ENCODE data around the gene CABP1.

Gene CABP1

DNA sequence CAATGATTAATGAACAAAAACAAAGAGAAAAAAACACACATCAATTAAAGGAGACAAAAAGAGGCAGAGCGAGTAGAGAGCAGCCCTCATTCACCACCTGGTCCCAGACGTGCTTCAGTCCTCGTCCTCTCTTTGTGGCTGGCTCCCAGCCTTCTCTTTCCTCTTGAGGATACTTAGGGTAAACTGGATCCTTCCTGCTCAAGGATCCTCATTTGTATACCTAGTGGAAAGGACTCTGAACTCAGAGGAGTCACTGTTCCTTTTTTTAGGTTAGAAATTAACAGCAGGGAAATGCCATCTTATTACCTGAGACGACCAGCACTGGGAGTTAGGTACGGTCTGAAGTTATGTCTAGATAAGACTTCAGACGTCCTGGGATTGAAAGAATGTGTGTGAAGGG is 56.2 kb downstream of the CABP1 start:
- DNase-seq, result no peak

DNA sequence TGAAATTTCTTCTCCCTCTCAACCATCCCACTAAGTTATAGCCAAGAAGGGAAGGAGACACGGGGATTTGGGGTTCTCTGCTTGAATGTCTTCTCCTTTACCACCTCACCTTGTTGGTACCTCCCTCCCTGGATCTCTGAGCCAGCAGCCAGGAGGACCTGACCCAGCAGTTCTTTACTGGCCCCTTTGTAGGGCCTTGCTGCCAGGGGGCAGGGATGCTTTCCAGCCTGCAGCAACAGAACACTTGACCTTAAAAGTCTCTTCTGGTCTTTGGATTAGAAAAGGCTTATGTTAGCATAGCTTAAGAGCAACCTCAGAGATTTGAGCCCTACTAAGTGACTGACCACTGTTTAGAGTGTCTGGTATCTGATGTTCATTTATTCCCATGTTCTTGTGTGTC is 56.9 kb downstream of the CABP1 start:
- DNase-seq, result no peak

DNA sequence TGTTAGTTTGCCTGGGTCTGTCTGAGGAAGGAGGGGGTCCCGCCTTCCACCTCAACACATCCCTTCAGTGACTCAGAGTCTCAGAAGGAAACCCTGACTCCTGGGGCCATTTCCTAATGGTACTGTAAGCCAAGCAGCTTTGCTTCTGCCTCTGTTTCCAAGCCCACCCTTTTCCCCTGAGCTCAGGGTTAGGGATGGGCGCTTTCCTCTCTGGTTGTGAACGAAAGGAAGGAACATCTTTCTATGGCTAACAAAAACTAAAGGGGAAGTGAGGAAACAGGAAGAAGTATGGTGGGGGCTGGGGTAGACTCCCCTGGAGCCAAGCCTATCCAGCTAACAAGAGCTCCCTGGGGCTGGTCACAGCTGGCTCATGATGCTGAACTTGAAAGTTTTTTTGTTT is 58.2 kb downstream of the CABP1 start:
- DNase-seq, result no peak

DNA sequence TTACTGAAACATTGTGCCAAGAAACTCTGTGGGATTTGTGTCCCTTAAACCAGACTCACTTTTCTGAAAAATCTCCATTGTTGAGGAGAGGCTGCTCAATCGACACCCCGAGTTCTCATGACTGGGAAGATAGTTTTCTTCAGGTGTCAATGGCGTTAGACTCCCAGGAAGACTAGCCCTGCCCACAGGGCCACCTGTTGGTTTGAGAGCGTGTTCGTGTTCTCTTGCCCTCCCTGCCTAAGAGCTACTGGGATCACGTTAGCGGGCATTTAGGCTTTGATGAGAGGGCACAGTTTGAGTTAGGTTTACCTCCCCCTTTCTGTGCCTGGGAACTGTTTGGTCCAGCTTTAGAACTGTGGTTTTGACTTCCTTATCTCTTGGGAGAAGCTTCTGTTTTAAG is 59.1 kb downstream of the CABP1 start:
- no peak for DNase-seq

DNA sequence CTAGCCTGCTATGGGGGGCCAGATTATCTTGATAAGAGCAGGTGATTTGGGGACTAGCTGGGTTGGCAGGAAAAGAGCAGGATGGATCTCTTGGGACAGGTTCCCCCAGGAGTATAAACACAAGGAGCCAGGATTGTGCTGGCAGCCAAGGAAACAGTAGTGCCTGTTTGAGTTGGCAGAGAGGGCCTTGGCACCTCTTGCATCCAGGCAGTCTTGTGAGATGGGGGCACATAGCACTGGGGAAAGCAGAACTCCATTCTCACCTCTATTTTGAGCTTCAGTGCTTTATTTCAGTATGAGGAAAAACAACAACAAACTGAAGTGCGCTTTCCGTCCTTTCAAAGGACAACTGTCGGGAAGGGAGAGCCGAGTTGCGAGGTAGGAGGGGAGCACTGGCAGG is 60.5 kb downstream of the CABP1 start:
- DNase-seq, result no peak

DNA sequence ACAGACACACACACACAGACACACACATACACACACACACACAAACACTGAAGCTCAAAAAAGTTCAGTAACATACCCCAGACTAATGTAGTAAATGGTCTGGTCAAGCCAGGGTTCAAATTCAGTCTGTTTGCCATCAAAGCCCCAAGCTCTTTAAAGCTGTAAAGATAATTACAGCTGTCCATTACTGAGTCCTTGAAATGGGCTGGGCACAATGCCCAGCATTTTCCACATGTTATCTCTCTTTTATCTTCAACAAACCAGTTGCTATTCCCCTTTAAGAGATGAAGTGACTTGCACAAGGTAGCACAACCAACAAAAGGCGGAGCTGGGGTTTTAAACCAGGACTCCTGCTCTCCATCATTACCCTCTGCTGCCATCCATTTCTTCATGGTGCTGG is 62.2 kb downstream of the CABP1 start:
- no peak for DNase-seq

DNA sequence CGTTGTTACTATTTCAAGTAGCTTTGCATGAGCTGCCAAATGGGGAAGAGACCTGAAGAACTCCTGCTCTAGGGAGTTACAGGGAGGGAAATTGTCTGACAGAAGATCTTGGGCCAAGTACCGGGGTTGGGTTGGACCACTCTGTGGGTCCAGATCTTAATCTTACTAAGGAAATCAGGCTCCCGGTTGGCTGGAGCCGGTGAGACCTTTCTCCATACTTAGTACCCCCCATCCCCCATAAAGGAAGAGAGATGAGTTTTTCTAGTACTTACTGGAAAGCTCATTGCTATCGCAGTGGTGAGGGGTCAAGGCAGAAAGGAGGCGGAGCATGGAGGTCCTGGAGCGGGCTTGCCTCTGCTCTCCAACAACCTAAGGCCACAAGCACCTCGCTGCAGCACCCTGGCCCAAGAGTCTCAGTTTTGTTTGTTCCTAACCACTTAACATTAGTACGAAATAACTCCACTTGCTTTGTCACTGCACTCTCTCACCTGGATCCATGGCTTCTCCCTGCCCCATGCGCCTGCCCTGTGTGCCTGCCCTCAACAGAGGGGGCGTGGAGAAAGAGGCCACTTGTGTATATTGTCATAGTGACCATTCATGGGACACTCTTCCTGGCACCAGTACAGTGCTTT is 63.0 kb downstream of the CABP1 start:
- DNase-seq, result no peak

DNA sequence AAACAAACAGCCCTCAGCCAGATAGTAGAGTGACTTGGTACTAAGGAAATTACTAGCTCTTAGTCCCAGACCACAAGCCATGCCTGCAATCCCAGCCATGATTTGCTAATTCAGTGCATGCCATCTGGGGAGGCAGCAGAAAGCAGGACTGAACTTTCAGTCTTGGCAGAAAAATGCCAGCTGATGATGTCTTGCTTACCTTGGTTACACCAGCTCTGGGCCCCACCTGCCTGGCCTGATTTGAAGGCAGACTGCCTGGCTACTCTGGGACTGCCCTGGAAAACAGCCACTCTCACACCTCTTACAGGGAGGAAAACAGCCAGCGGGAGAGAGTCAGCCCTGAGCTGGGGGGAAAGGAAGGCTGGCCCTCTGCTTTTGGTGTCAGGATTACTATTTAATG is 65.2 kb downstream of the CABP1 start:
- no peak for DNase-seq

DNA sequence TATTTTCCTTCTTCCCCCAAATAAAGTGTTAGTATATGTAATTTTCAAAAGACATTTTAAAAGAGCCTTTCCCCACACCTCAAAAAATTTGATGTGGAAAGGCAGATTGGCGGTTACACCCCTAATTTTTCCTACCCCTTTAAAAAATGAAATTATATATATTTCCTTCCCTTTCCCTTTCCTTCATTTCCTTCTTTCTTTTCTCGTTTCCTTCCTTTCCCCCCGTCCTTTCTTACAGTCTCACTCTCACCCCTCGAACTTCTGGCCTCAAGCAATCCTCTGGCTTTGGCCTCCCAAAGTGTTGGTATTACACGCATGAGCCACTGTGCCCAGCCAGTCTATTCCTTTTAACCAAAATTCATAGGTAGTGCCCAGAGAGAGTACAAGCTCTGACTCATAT is 65.6 kb downstream of the CABP1 start:
- no peak for DNase-seq

DNA sequence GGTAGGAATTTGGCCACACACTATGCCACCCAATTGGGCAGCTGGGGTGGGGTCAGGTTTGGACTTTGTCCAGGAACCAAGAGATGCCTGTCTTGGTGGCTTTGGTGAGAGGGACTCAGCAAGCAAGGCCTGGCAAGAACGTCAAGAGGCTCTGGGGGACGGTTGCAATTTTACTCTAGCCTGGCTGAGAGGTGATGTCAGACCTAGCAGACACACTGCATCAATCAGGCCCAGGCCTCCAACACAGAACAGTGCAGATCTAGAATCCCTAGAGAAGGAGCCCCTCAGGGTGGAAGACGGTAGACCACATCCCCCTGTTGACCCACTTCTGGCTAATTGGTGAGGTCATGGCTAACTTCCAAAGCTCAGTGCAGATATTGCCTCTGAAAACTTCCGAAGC is 68.2 kb downstream of the CABP1 start:
- no peak for DNase-seq

DNA sequence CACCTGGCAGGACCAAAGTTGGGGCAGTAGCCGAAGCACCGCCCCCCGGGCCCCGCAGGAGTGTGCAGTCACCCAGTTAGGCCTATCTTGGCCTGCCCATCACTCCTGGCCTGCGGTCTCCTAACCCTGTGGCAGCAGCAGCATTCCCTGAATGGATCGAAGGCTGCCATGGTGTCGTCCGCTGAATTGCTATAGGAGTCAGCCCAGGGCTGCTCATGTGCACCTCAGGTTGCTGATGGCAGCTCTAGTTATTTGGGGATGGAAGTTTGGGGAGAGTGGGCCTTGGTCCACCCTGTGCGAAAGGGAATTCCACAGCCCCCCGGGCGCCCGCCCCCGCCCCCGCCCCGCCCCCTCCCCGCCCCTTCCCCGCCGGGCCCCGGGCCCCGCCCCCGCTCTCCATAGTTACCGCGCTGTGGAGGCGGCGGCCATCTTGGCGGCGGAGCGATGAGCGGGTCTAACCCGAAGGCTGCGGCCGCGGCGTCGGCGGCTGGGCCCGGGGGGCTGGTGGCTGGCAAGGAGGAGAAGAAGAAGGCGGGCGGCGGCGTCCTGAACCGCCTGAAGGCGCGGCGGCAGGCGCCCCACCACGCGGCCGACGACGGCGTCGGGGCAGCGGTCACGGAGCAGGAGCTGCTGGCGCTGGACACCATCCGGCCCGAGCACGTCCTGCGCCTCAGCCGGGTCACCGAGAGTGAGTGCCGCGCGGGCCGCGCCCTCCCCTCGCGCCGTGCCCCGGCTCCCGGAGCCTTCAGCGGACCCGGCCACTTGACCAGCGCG is 69.8 kb downstream of the CABP1 start, which contains the start of gene UNC119B:
UNC119B (plus strand) TSS at position 428 of the 774 bp plus-strand sequence; CDS start at position 445, 17 bp downstream.
- DNase-seq, result peak; percentile 51 to 78 (median 66)

DNA sequence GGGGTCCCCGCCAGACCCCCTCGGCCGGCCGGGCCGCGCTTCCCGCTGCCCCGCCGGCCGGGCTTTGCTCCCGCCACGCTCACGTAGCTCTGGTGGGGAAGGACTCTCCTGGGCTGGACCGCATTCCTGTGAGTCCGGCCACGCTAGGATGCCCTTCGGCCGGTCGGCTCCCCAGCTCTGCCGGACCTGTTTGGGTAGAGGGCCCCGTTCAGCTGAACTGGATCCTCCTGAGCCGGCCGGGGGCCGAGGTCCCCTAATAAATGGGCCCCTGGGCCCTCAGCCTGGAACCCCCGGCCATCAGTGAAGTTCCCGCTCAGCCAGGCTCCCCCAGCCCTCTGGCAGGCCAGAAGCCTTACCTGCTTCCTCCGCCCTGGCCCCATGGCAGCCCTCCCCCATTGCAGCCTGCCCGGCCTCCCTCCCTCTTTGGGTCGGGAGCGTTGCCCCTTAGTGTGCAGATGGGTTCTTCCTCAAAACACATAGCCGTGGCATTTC is 70.4 kb downstream of the CABP1 start:
- peak in 1 of 5 donors; percentile 6 for DNase-seq

DNA sequence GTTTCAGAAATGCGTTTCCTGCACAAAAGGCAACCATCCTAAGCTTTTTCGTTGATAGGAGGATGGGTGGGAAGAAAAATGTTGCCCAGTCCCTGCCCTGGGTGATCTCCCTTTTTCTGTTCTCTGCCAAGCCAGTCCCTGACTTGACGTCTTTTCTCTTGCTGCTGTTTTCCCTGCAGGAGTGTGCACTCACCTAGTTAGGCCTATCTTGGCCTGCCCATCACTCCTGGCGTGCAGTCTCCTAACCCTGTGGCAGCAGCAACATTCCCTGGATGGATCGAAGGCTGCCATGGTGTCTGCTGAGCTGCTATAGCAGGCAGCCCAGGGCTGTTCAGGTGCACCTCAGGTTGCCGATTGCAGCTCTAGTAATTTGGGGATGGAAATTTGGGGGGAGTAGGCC is 71.0 kb downstream of the CABP1 start:
- no peak for DNase-seq

DNA sequence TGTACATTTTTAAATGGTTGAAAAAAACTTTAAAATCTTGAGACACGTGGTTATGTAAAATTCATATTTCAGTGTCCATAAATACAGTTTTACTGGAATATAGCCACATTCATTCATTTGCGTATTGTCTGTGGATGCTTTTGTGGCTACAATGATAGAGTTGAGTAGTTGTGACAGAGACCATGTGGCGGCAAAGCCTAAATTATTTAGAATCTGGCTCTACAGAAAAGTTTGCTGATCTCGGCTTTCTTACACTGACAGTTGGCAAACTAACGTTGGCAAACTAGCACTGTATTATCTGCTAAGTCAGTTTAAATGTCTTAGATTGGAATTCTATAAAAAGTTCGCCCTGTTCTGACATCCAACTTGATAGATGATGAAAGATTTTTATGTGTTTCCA is 72.2 kb downstream of the CABP1 start:
- no peak for DNase-seq

DNA sequence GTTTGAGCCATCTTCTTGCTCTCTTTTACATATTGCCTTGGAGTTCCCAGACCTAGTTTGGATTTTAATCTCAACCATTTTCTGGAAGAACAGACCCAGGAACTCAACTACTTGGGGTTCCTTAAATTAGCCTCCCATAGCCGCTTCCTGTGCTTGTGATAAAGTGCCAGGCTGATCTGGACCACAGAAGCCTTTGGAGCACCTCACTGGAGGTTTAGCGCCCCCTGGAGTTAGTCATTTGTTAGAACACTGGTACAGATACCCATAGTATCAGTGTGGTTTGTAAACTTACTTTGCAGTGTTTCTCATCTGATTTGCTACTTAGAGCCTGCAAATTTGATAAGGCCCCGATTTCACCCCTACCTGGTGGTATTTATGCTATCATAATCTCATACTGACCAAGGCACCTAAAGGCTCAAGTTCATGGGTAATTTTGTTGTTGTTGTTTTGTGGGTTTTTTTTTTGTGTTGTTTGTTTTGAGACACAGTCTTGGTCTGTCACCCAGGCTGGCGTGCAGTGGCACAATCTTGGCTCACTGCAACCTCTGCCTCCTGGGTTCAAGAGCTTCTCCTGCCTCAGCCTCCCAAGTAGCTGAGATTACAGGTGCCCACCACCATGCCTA is 73.5 kb downstream of the CABP1 start:
- peak; percentile 33 to 78 (median 71) for DNase-seq
